ENCODE data around the gene NUAK2. TPM values are rescaled to one million over a fixed set of nuclear protein-coding genes. Genes with fewer than 3 reads are reported as not detected.

NUAK2 gene
- total and polyA plus RNA-seq, 2 of the 4 experiments (the other 2 are of a cell fraction): 7.2 to 17.6 TPM

DNA sequence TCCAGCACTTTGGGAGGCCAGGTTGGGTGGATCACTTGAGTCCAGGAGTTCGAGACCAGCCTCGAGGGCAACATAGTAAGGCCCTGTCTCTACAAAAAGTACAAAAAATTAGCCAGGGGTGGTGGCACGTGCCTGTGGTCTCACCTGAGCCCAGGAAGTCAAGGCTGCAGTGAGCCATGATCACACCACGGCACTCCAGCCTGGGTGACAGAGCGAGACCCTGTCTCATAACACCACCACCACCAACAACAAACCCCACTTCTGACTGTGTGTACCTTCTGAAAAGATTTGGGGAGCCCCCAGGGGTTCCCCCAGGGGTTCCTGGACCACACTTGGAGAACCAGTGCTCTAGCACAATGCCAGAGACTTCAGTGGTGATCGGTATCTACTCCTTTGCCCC, 29.9 kb downstream of the NUAK2 start:
- H2AK9ac ChIP-seq (replicated peaks; ENCODE audit: low read depth, low read length, poor library complexity): no peak overlapping the region
- no peaks in the 10 kb centered on the region for H3K27me3 ChIP-seq (ENCODE audit: control insufficient read depth, insufficient read depth, low read length)
- peak overlapping the region; percentile 80; the same call in 1 of the 2 replicates for H3K4ac ChIP-seq (ENCODE audit: low read depth, low read length)
- no peak overlapping the region for H3K9ac ChIP-seq (ENCODE audit: low read depth, low read length)
- no peak overlapping the region for H3K4me3 ChIP-seq (ENCODE audit: insufficient read depth, low read depth, low read length)
- no peaks in the 10 kb centered on the region for H3K9me3 ChIP-seq (ENCODE audit: control insufficient read depth, insufficient read depth, low read length)
- H3K79me1 ChIP-seq (ENCODE audit: low read depth in 1 of 2, low read length in 2 of 2): peaks cover 8 to 44% of the 10 kb centered on the region in 2 experiments; a peak in 3 of 4 replicates
- H3K4me1 ChIP-seq (ENCODE audit: control insufficient read depth, insufficient read depth, low read length): peaks cover 31% of the 10 kb centered on the region
- peak overlapping the region; percentile 79; the same call in 1 of the 2 replicates for H2BK20ac ChIP-seq (ENCODE audit: low read depth, low read length)
- 0 out of 2 replicates have a peak overlapping the region, but pooled peaks have one; percentile 27 for H3K18ac ChIP-seq (ENCODE audit: low read depth, low read length)
- no peak overlapping the region for H4K5ac ChIP-seq (ENCODE audit: low read depth, low read length)
- peak overlapping the region; percentile 10; the same call in 1 of the 2 replicates for H3K27ac ChIP-seq (ENCODE audit: insufficient read depth, low read length)
- H4K20me1 ChIP-seq (ENCODE audit: insufficient read depth, low read length): no peaks in the 10 kb centered on the region
- intact Hi-C loops (cut with micrococcal nuclease): no loop called here
- H4K8ac ChIP-seq (ENCODE audit: low read depth in 2 of 2, low read length in 2 of 2): 0 out of 4 replicates have a peak overlapping the region, but pooled peaks of 1 of the 2 experiments have one; percentile 31
- H4K91ac ChIP-seq (ENCODE audit: insufficient read depth, low read depth, low read length): peak overlapping the region; percentile 57
- ChIA-PET POLR2A (ENCODE audit: unreplicated experiment) (no interaction called here), CTCF (no interaction called here)
- H2AK5ac ChIP-seq (ENCODE audit: low read depth, low read length): peak overlapping the region; percentile 77; the same call in 1 of the 2 replicates
- H3K14ac ChIP-seq (replicated peaks; ENCODE audit: low read depth, low read length): 0 out of 2 replicates have a peak overlapping the region, but pooled peaks have one; percentile 1
- H2BK120ac ChIP-seq (ENCODE audit: low read depth, low read length): peak overlapping the region; percentile 83; the same call in 1 of the 2 replicates
- no peak overlapping the region for H3K56ac ChIP-seq (ENCODE audit: extremely low read depth, insufficient read depth, low read length)
- H2AFZ ChIP-seq (replicated peaks; ENCODE audit: low read length, poor library complexity): no peak overlapping the region
- no peak overlapping the region for H3K4me2 ChIP-seq (ENCODE audit: low read depth, low read length)
- no peak overlapping the region for H3K23ac ChIP-seq (ENCODE audit: low read depth, low read length)
- no peak for DNase-seq
- in situ Hi-C loops (cut with MboI; ENCODE audit: low sequenced_read_pairs): no loop called here
- no peaks in the 10 kb centered on the region for H3K36me3 ChIP-seq (ENCODE audit: control insufficient read depth, insufficient read depth, low read length)
- no peak for TF ChIP-seq FOS (IDR thresholded peaks at IDR 0.05; ENCODE audit: low read depth, low read length)
- no peak for TF ChIP-seq RCOR1 (IDR thresholded peaks at IDR 0.05; ENCODE audit: insufficient replicate concordance, low read length)
- TF ChIP-seq, protein P1, sequence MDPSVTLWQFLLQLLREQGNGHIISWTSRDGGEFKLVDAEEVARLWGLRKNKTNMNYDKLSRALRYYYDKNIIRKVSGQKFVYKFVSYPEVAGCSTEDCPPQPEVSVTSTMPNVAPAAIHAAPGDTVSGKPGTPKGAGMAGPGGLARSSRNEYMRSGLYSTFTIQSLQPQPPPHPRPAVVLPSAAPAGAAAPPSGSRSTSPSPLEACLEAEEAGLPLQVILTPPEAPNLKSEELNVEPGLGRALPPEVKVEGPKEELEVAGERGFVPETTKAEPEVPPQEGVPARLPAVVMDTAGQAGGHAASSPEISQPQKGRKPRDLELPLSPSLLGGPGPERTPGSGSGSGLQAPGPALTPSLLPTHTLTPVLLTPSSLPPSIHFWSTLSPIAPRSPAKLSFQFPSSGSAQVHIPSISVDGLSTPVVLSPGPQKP (IDR thresholded peaks at IDR 0.05; ENCODE audit: borderline replicate concordance, low read depth, low read length): no peak
- no peak for TF ChIP-seq CHD1 (IDR thresholded peaks at IDR 0.05; ENCODE audit: low read depth, low read length)
- no peak for TF ChIP-seq CEBPB (IDR thresholded peaks at IDR 0.05; ENCODE audit: low read depth, low read length)
- no peak for TF ChIP-seq MXI1 (IDR thresholded peaks at IDR 0.05; ENCODE audit: borderline replicate concordance, low read depth, low read length)
- TF ChIP-seq CTCF (conservative IDR thresholded peaks at IDR 0.05; ENCODE audit: low read depth, low read length): no peak
- TF ChIP-seq BHLHE40 (IDR thresholded peaks at IDR 0.05; ENCODE audit: low read depth, low read length): no peak
- TF ChIP-seq SMC3 (IDR thresholded peaks at IDR 0.05; ENCODE audit: low read depth, low read length): no peak
- TF ChIP-seq MAZ (IDR thresholded peaks at IDR 0.05; ENCODE audit: borderline replicate concordance, low read depth, low read length): no peak
- no peak for TF ChIP-seq POLR2A (IDR thresholded peaks at IDR 0.05; ENCODE audit: low read depth, low read length)
- no peak for TF ChIP-seq NFE2L2 (IDR thresholded peaks at IDR 0.05; ENCODE audit: low read depth, low read length)
- TF ChIP-seq RAD21 (IDR thresholded peaks at IDR 0.05; ENCODE audit: low read length): no peak
- no peak for TF ChIP-seq MAFK (IDR thresholded peaks at IDR 0.05; ENCODE audit: low read depth, low read length)
- 90% methylated on average over 2 of the region's 6 CpGs; no CpG with 5 or more reads in 1 of the 2 experiments for WGBS, 2 experiments (ENCODE audit: extremely low coverage in 2 of 2, insufficient read length in 1 of 2)
- peaks cover 49% of the 10 kb centered on the region for H3K9me1 ChIP-seq (ENCODE audit: insufficient read depth, low read length)
- dilution Hi-C loops (cut with HindIII; ENCODE audit: low sequenced_read_pairs, unreplicated experiment): no loop called here
- BruUV-seq (replicated peaks): no TSS peak
- no peak overlapping the region for H2BK5ac ChIP-seq (ENCODE audit: low read depth, low read length, poor library complexity, severe bottlenecking)
- H2BK15ac ChIP-seq (ENCODE audit: low read depth, low read length): peak overlapping the region; percentile 85; the same call in 2 of the 3 replicates
- ATAC-seq (ENCODE audit: low read depth): no peak
